ENCODE results near the gene PIP4P1. TPM values are rescaled to one million over a fixed set of nuclear protein-coding genes. Genes with fewer than 3 reads are reported as not detected.

PIP4P1 gene
- total and polyA plus RNA-seq, 2 of the 13 experiments (the other 11 are each of a cell fraction or from before 2014, with no cell fraction given): 33.4 to 47.0 TPM

GRCh38 chr14:20454516-20455354 lies 6.5 kb downstream of the PIP4P1 start, which contains the start of the genes APEX1 and OSGEP (continued):
- no peak for TF ChIP-seq PRDM15 (CRISPR knock-in tag; IDR thresholded peaks at IDR 0.05)
- TF ChIP-seq ZNF326 (CRISPR knock-in tag; IDR thresholded peaks at IDR 0.05; ENCODE audit: borderline replicate concordance): no peak
- peak; percentile 67; the same call in 1 of the 2 replicates for TF ChIP-seq HIVEP1 (CRISPR knock-in tag; IDR thresholded peaks at IDR 0.05)
- TF ChIP-seq MED13 (CRISPR knock-in tag; IDR thresholded peaks at IDR 0.05): no peak
- TF ChIP-seq ARID4A (CRISPR knock-in tag; IDR thresholded peaks at IDR 0.05; ENCODE audit: borderline replicate concordance): peak; percentile 96
- 0 out of 2 replicates have a peak, but pooled peaks have one; percentile 16 for TF ChIP-seq FOXP1 (IDR thresholded peaks at IDR 0.05)
- no peak; the same call in 1 of the 2 replicates for TF ChIP-seq FOXP1 (CRISPR knock-in tag; IDR thresholded peaks at IDR 0.05)
- TF ChIP-seq ZSCAN31 (CRISPR knock-in tag; IDR thresholded peaks at IDR 0.05; ENCODE audit: low read depth): peak; percentile 50; the same call in 1 of the 2 replicates
- TF ChIP-seq ZBTB26 (CRISPR knock-in tag; IDR thresholded peaks at IDR 0.05; ENCODE audit: borderline replicate concordance): peak; percentile 74
- TF ChIP-seq TRIM22 (IDR thresholded peaks at IDR 0.05): peak; percentile 95; the same call in 1 of the 2 replicates
- no peak for TF ChIP-seq ZNF672 (CRISPR knock-in tag; IDR thresholded peaks at IDR 0.05)
- TF ChIP-seq HNF1A (IDR thresholded peaks at IDR 0.05; ENCODE audit: low read depth): no peak
- TF ChIP-seq HNF1A (CRISPR knock-in tag; IDR thresholded peaks at IDR 0.05; ENCODE audit: borderline replicate concordance): peak; percentile 43; the same call in 1 of the 2 replicates
- TF ChIP-seq HHEX (CRISPR knock-in tag; IDR thresholded peaks at IDR 0.05): no peak
